ENCODE measurements around the gene ZNF79.

The ZNF79 gene

GRCh38 chr9:127430415-127430814 lies 6.2 kb downstream of the ZNF79 start:
- no peak for DNase-seq

- DNase-seq, result no peak
These were observed 13.5 kb downstream of the ZNF79 start for GRCh38 chr9:127437497-127438264.

GRCh38 chr9:127438394-127438793 lies 14.2 kb downstream of the ZNF79 start:
- no peak for DNase-seq

- DNase-seq, result peak; percentile 21
These were observed 20.2 kb downstream of the ZNF79 start for GRCh38 chr9:127444283-127444920.

GRCh38 chr9:127444921-127445850 lies 21.0 kb downstream of the ZNF79 start:
- DNase-seq, result peak; percentile 26

- DNase-seq, result peak; percentile 17
These were observed 21.9 kb downstream of the ZNF79 start for GRCh38 chr9:127445851-127446712.

- DNase-seq, result peak; percentile 12
These were observed 22.7 kb downstream of the ZNF79 start for GRCh38 chr9:127446713-127447415.

- DNase-seq, result no peak
These were observed 23.4 kb downstream of the ZNF79 start for GRCh38 chr9:127447416-127448111.

GRCh38 chr9:127448112-127448805 lies 24.1 kb downstream of the ZNF79 start:
- DNase-seq, result peak; percentile 15

GRCh38 chr9:127449332-127449966 lies 25.3 kb downstream of the ZNF79 start:
- DNase-seq, result peak; percentile 13

GRCh38 chr9:127450243-127450760 lies 26.1 kb downstream of the ZNF79 start:
- no peak for DNase-seq

GRCh38 chr9:127450830-127451607 lies 26.8 kb downstream of the ZNF79 start, which contains the start of the genes LRSAM1 and RPL12:
Gene LRSAM1 (plus strand): TSS chr9:127451510. CDS start chr9:127454528, 3,018 bp downstream.
Gene RPL12 (minus strand): TSS chr9:127451406. CDS start chr9:127451317, 89 bp downstream.
- peak; percentile 99 for DNase-seq

- DNase-seq, result no peak
These were observed 27.4 kb downstream of the ZNF79 start for GRCh38 chr9:127451608-127451857.

- peak; percentile 77 for DNase-seq
These were observed 27.9 kb downstream of the ZNF79 start for GRCh38 chr9:127451858-127452656.

GRCh38 chr9:127452691-127453090 lies 28.5 kb downstream of the ZNF79 start:
- DNase-seq, result peak; percentile 49

GRCh38 chr9:127455324-127455992 lies 31.3 kb downstream of the ZNF79 start:
- DNase-seq, result peak; percentile 31

- DNase-seq, result no peak
These were observed 33.2 kb downstream of the ZNF79 start for GRCh38 chr9:127457191-127457878.
